ENCODE measurements around the gene GPC1. TPM values are rescaled to one million over a fixed set of nuclear protein-coding genes. Genes with fewer than 3 reads are reported as not detected.

Gene GPC1
- total RNA-seq, 1 experiment from 2014 or later = 9.9 TPM

- DNase-seq (ENCODE audit: low spot score) = peak; percentile 83
Observed at GRCh38 chr2:240513549-240514287, 78.3 kb downstream of the GPC1 start.

GRCh38 chr2:240514631-240515030 lies 79.2 kb downstream of the GPC1 start:
- peak; percentile 14 for DNase-seq (ENCODE audit: low spot score)

GRCh38 chr2:240517342-240517741 lies 81.9 kb downstream of the GPC1 start:
- no peak for DNase-seq (ENCODE audit: low spot score)

Small RNA genes within 50 kb of the gene (small RNA-seq; reads per million reads assigned to genes)
- 0.22 reads per million for gene MIR149

Other genes starting within 250 kb of the GPC1 start
- 26.5 and 29.5 TPM in 2 replicates for gene ANKMY1, start 122.3 kb downstream of the GPC1 start, total RNA-seq (2014; rRNA removed; shearing (Covaris generic))
- gene DUSP28, start 124.7 kb downstream of the GPC1 start, total RNA-seq (2014; rRNA removed; shearing (Covaris generic)) = 10.0 and 10.4 TPM in 2 replicates
- 57.9 and 74.9 TPM in 2 replicates for gene RNPEPL1, start 132.8 kb downstream of the GPC1 start, total RNA-seq (2014; rRNA removed; shearing (Covaris generic))
- 88.3 and 90.2 TPM in 2 replicates for gene CAPN10, start 151.1 kb downstream of the GPC1 start, total RNA-seq (2014; rRNA removed; shearing (Covaris generic))
- 176 and 180 TPM in 2 replicates for gene GPR35, start 189.8 kb downstream of the GPC1 start, total RNA-seq (2014; rRNA removed; shearing (Covaris generic))
- gene AQP12B, start 247.2 kb downstream of the GPC1 start, total RNA-seq (2014; rRNA removed; shearing (Covaris generic)) = not detected in 2 replicates

Measured in HT-29 (cell line).